GM12878 (cell line): ENCODE results near the gene SH3BP5. TPM values are rescaled to one million over a fixed set of nuclear protein-coding genes. Genes with fewer than 3 reads are reported as not detected.

Experiments used
- BMI1 ChIP-seq: fragments of 450-650 bp; IDR thresholded peaks from 2 replicates; pipeline ENCODE4 v1.6.1; 2016; ENCODE audit warnings: mild to moderate bottlenecking, moderate library complexity, borderline replicate concordance
- BRCA1 ChIP-seq: IDR thresholded peaks from 2 replicates; pipeline ENCODE4 v1.6.1; 2011; ENCODE audit warnings: low read depth, low read length, improper control_type of control experiment
- CREM ChIP-seq: IDR thresholded peaks from 2 replicates; pipeline ENCODE4 v1.6.1; 2014; ENCODE audit warnings: antibody characterized with exemption, low read depth
- EED ChIP-seq: sonication (generic); IDR thresholded peaks from 2 replicates; pipeline ENCODE4 v1.6.1; 2016; ENCODE audit warnings: antibody characterized with exemption, low read depth
- FOXK2 ChIP-seq: fragments of 450-650 bp; IDR thresholded peaks from 2 replicates; pipeline ENCODE4 v1.6.1; 2017; ENCODE audit warnings: mild to moderate bottlenecking, moderate library complexity
- HCFC1 ChIP-seq: fragments of 150-350 bp; IDR thresholded peaks from 2 replicates; pipeline ENCODE4 v1.6.1; 2014; ENCODE audit warnings: low read length
- HDAC2 ChIP-seq: fragments of 200-600 bp; sonication (generic); IDR thresholded peaks from 2 replicates; pipeline ENCODE4 v1.6.1; 2017
- NR2C2 ChIP-seq: IDR thresholded peaks from 2 replicates; pipeline ENCODE4 v1.6.1; 2011; ENCODE audit warnings: borderline replicate concordance, low read depth; ENCODE audit not compliant: control insufficient read depth, insufficient read length
- RAD21 ChIP-seq: IDR thresholded peaks from 2 replicates; pipeline ENCODE4 v1.6.1; 2011; ENCODE audit warnings: mild to moderate bottlenecking, low read depth, low read length, moderate library complexity; ENCODE audit not compliant: insufficient read depth
- SREBF2 ChIP-seq: IDR thresholded peaks from 2 replicates; pipeline ENCODE4 v1.6.1; 2012; ENCODE audit warnings: mild to moderate bottlenecking, low read length
- STAT3 ChIP-seq: IDR thresholded peaks from 2 replicates; pipeline ENCODE4 v1.6.1; 2011; ENCODE audit warnings: low read depth, low read length, improper control_type of control experiment
- ZNF24 ChIP-seq: fragments of 450-650 bp; IDR thresholded peaks from 2 replicates; pipeline ENCODE4 v1.6.1; 2017; ENCODE audit warnings: antibody characterized with exemption, mild to moderate bottlenecking
- polyA plus RNA-seq, 11 experiments: library from polyadenylated mRNA; depleted of rRNA in 4 of 11; unstranded in 6 of 11; stranded (reverse) in 5 of 11; fragments of >200 nt; fragmentation: Nextera tagmentation in 4 of 11; fragmentation: Illumina TruSeq in 1 of 11; extraction: Ambion mirVana in 4 of 11; extraction: Trizol in 1 of 11; gene quantifications; 1 replicate in 1 of 11; 2 replicates in 10 of 11; pipeline versions ENCODE4 v1.2.1 to v1.2.3, GENCODE V29; 2011 to 2016; ENCODE audit warnings: inconsistent platforms in 2 of 11, missing spikeins in 2 of 11, low read depth in 1 of 11
- total RNA-seq, 4 experiments: library from RNA; depleted of rRNA in 3 of 4; stranded (reverse); fragments of >200 nt in 3 of 4; fragmentation: Illumina TruSeq in 1 of 4; extraction: Trizol in 1 of 4; gene quantifications; 2 replicates each; pipeline versions ENCODE4 v1.2.1 to v1.2.3, GENCODE V29; 2013 to 2021
- TF ChIP-seq, protein P1 (sequence below): IDR thresholded peaks from 2 replicates; pipeline ENCODE4 v1.6.1; 2012; ENCODE audit warnings: mild to moderate bottlenecking, low read depth, low read length
- TF ChIP-seq, protein P2 (sequence below): IDR thresholded peaks from 2 replicates; pipeline ENCODE4 v1.6.1; 2012; ENCODE audit warnings: low read length, inconsistent platforms
- TF ChIP-seq, protein P3 (sequence below): IDR thresholded peaks from 2 replicates; pipeline ENCODE4 v1.6.1; 2011; ENCODE audit warnings: mild to moderate bottlenecking, low read depth, low read length, moderate library complexity; ENCODE audit not compliant: insufficient replicate concordance
- TF ChIP-seq, protein P4 (sequence below): fragments of 450-650 bp; formaldehyde crosslinking; IDR thresholded peaks from 2 replicates; pipeline ENCODE4 v1.4.0; 2020; ENCODE audit warnings: mild to moderate bottlenecking, moderate library complexity
- TF ChIP-seq, protein P5 (sequence below): fragments of 450-650 bp; formaldehyde crosslinking; IDR thresholded peaks from 2 replicates; pipeline ENCODE4 v1.5.0; 2022; ENCODE audit warnings: mild to moderate bottlenecking, missing genetic modification characterization

Gene SH3BP5
- total and polyA plus RNA-seq, 10 of the 15 experiments (the other 5 are each of a cell fraction or from before 2014, with no cell fraction given), result 14.9 to 87.5 (median 43.7) TPM

DNA sequence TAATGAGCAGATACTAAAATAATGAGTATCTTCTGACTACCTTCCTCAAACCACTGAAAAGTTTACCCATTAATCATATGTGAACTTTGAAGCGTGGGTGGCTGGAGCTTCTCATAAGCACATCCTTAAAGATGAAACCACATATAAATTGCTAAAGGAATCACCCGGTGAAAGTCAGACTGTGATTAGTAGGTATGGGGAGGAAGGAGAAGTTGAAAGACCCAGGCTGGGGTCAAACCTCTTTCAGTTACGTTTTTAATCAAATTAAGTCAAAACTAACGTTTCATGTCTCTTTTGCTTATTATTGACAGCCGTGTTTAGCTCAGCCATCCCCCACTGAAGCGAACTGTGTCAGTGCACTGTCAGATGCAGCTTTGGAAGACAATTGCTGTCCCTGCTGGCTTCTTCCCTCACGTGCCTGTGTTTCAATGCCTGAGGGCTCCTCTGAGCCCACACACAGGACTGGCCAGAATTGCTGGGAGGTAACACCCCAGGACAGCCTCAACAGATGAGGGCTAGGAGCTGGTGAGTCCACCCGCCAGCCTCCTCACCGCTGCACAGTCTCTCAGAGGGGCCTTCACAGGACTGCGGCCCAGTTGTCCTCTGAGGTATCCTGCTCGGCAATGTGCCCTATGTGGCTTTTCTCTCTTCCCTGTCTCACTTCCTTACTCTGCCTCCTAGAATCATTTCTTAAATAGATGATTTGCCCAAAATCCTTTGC is 29.3 kb upstream of the SH3BP5 start (continued):
- TF ChIP-seq, protein P1, sequence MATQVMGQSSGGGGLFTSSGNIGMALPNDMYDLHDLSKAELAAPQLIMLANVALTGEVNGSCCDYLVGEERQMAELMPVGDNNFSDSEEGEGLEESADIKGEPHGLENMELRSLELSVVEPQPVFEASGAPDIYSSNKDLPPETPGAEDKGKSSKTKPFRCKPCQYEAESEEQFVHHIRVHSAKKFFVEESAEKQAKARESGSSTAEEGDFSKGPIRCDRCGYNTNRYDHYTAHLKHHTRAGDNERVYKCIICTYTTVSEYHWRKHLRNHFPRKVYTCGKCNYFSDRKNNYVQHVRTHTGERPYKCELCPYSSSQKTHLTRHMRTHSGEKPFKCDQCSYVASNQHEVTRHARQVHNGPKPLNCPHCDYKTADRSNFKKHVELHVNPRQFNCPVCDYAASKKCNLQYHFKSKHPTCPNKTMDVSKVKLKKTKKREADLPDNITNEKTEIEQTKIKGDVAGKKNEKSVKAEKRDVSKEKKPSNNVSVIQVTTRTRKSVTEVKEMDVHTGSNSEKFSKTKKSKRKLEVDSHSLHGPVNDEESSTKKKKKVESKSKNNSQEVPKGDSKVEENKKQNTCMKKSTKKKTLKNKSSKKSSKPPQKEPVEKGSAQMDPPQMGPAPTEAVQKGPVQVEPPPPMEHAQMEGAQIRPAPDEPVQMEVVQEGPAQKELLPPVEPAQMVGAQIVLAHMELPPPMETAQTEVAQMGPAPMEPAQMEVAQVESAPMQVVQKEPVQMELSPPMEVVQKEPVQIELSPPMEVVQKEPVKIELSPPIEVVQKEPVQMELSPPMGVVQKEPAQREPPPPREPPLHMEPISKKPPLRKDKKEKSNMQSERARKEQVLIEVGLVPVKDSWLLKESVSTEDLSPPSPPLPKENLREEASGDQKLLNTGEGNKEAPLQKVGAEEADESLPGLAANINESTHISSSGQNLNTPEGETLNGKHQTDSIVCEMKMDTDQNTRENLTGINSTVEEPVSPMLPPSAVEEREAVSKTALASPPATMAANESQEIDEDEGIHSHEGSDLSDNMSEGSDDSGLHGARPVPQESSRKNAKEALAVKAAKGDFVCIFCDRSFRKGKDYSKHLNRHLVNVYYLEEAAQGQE, result peak; percentile 39; the same call in 1 of the 2 replicates
- TF ChIP-seq FOXK2 (no peak), EED (peak; percentile 99), HDAC2 (no peak), BMI1 (peak; percentile 92), STAT3 (peak; percentile 81), SREBF2 (no peak), RAD21 (peak; percentile 2), BRCA1 (no peak), ZNF24 (peak; percentile 85), HCFC1 (no peak; the same call in 1 of the 2 replicates), CREM (peak; percentile 96), NR2C2 (no peak)
- TF ChIP-seq, protein P2, sequence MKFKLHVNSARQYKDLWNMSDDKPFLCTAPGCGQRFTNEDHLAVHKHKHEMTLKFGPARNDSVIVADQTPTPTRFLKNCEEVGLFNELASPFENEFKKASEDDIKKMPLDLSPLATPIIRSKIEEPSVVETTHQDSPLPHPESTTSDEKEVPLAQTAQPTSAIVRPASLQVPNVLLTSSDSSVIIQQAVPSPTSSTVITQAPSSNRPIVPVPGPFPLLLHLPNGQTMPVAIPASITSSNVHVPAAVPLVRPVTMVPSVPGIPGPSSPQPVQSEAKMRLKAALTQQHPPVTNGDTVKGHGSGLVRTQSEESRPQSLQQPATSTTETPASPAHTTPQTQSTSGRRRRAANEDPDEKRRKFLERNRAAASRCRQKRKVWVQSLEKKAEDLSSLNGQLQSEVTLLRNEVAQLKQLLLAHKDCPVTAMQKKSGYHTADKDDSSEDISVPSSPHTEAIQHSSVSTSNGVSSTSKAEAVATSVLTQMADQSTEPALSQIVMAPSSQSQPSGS, result peak; percentile 98
- TF ChIP-seq, protein P3, sequence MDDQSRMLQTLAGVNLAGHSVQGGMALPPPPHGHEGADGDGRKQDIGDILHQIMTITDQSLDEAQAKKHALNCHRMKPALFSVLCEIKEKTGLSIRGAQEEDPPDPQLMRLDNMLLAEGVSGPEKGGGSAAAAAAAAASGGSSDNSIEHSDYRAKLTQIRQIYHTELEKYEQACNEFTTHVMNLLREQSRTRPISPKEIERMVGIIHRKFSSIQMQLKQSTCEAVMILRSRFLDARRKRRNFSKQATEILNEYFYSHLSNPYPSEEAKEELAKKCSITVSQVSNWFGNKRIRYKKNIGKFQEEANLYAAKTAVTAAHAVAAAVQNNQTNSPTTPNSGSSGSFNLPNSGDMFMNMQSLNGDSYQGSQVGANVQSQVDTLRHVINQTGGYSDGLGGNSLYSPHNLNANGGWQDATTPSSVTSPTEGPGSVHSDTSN, result peak; percentile 79
- TF ChIP-seq, protein P4, sequence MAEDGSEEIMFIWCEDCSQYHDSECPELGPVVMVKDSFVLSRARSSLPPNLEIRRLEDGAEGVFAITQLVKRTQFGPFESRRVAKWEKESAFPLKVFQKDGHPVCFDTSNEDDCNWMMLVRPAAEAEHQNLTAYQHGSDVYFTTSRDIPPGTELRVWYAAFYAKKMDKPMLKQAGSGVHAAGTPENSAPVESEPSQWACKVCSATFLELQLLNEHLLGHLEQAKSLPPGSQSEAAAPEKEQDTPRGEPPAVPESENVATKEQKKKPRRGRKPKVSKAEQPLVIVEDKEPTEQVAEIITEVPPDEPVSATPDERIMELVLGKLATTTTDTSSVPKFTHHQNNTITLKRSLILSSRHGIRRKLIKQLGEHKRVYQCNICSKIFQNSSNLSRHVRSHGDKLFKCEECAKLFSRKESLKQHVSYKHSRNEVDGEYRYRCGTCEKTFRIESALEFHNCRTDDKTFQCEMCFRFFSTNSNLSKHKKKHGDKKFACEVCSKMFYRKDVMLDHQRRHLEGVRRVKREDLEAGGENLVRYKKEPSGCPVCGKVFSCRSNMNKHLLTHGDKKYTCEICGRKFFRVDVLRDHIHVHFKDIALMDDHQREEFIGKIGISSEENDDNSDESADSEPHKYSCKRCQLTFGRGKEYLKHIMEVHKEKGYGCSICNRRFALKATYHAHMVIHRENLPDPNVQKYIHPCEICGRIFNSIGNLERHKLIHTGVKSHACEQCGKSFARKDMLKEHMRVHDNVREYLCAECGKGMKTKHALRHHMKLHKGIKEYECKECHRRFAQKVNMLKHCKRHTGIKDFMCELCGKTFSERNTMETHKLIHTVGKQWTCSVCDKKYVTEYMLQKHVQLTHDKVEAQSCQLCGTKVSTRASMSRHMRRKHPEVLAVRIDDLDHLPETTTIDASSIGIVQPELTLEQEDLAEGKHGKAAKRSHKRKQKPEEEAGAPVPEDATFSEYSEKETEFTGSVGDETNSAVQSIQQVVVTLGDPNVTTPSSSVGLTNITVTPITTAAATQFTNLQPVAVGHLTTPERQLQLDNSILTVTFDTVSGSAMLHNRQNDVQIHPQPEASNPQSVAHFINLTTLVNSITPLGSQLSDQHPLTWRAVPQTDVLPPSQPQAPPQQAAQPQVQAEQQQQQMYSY, result no peak
- TF ChIP-seq, protein P5, sequence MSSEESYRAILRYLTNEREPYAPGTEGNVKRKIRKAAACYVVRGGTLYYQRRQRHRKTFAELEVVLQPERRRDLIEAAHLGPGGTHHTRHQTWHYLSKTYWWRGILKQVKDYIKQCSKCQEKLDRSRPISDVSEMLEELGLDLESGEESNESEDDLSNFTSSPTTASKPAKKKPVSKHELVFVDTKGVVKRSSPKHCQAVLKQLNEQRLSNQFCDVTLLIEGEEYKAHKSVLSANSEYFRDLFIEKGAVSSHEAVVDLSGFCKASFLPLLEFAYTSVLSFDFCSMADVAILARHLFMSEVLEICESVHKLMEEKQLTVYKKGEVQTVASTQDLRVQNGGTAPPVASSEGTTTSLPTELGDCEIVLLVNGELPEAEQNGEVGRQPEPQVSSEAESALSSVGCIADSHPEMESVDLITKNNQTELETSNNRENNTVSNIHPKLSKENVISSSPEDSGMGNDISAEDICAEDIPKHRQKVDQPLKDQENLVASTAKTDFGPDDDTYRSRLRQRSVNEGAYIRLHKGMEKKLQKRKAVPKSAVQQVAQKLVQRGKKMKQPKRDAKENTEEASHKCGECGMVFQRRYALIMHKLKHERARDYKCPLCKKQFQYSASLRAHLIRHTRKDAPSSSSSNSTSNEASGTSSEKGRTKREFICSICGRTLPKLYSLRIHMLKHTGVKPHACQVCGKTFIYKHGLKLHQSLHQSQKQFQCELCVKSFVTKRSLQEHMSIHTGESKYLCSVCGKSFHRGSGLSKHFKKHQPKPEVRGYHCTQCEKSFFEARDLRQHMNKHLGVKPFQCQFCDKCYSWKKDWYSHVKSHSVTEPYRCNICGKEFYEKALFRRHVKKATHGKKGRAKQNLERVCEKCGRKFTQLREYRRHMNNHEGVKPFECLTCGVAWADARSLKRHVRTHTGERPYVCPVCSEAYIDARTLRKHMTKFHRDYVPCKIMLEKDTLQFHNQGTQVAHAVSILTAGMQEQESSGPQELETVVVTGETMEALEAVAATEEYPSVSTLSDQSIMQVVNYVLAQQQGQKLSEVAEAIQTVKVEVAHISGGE, result no peak
